ENCODE measurements around the gene GDPGP1.
A peak's percentile ranks its signal among the peaks of the same experiment; 100 is the strongest.
"Not testable (repeated sequence)": the region's sequence is repeated elsewhere in the genome, so short reads cannot be mapped to it uniquely, and the experiment has no call there.

Gene GDPGP1

GRCh38 chr15:90227336-90227735 is 6.7 kb upstream of the GDPGP1 start:
- no peak for DNase-seq

- no peak for DNase-seq
Observed at GRCh38 chr15:90227816-90228772, 5.9 kb upstream of the GDPGP1 start.

- DNase-seq = no peak
Observed at GRCh38 chr15:90228960-90229359, 5.0 kb upstream of the GDPGP1 start.

- no peak for DNase-seq
Observed at GRCh38 chr15:90230071-90230494, 3.9 kb upstream of the GDPGP1 start.

GRCh38 chr15:90230610-90231009 is 3.4 kb upstream of the GDPGP1 start:
- no peak for DNase-seq

- DNase-seq = peak; percentile 83
Observed at GRCh38 chr15:90231028-90232017, 2.7 kb upstream of the GDPGP1 start.

- no peak for DNase-seq
Observed at GRCh38 chr15:90232196-90232595, 1.8 kb upstream of the GDPGP1 start.

GRCh38 chr15:90232941-90233386 is 1.0 kb upstream of the GDPGP1 start:
- DNase-seq = no peak

GRCh38 chr15:90233387-90234095 is 468 bp upstream of the GDPGP1 start, which contains the start of gene CIB1:
TSS of gene CIB1 (minus strand) at chr15:90233941. CDS start at chr15:90233885, 56 bp downstream.
- peak; percentile 97 for DNase-seq

GRCh38 chr15:90239371-90239770 is 5.4 kb downstream of the GDPGP1 start:
- DNase-seq = no peak

- DNase-seq = no peak
Observed at GRCh38 chr15:90240856-90241255, 6.8 kb downstream of the GDPGP1 start.

- DNase-seq = no peak
Observed at GRCh38 chr15:90241343-90242192, 7.6 kb downstream of the GDPGP1 start.

GRCh38 chr15:90243943-90244639 is 10.1 kb downstream of the GDPGP1 start:
- DNase-seq = no peak

- DNase-seq = no peak
Observed at GRCh38 chr15:90248789-90249202, 14.8 kb downstream of the GDPGP1 start.

- peak; percentile 86 for DNase-seq
Observed at GRCh38 chr15:90249203-90249863, 15.3 kb downstream of the GDPGP1 start, which contains the start of gene TTLL13. TSS of gene TTLL13 (plus strand) at chr15:90249556. CDS start at chr15:90250631, 1,075 bp downstream.

GRCh38 chr15:90257776-90258175 is 23.8 kb downstream of the GDPGP1 start:
- no peak for DNase-seq

- DNase-seq = no peak
Observed at GRCh38 chr15:90259524-90259923, 25.5 kb downstream of the GDPGP1 start.

GRCh38 chr15:90260731-90261130 is 26.7 kb downstream of the GDPGP1 start:
- DNase-seq = not testable (repeated sequence)

GRCh38 chr15:90261811-90262210 is 27.8 kb downstream of the GDPGP1 start:
- DNase-seq = no peak

- DNase-seq = no peak
Observed at GRCh38 chr15:90262426-90262825, 28.4 kb downstream of the GDPGP1 start.

Measured in activated CD8-positive, alpha-beta memory T cell treated with anti-CD3 and anti-CD28 coated beads for 24 hours (primary cell).